Activated T-helper 2 cell treated with anti-CD3 and anti-CD28 coated beads, Interferon-gamma antibody, Interleukin-2, Interleukin-4, amounts not matched to agents 10 μg/mL and 5 μg/mL and 100 μg/mL, durations not matched to agents 14 hours and 24 hours and 36 hours (primary cell): ENCODE measurements around the gene YLPM1. TPM values are rescaled to one million over a fixed set of nuclear protein-coding genes. Genes with fewer than 3 reads are reported as not detected.
"Not testable (repeated sequence)": the region's sequence is repeated elsewhere in the genome, so short reads cannot be mapped to it uniquely, and the experiment has no call there.

ENCODE experiments used
- DNase-seq: peaks from one replicate; pipeline ENCODE4 v3.0.0; 2021; ENCODE audit warnings: low spot score
- H3K27ac Mint-ChIP-seq: one replicate; pipeline ENCODE4 v1.8.0; 2021; ENCODE audit warnings: mixed read lengths
- H3K27me3 Mint-ChIP-seq: one replicate; pipeline ENCODE4 v1.8.0; 2021; ENCODE audit warnings: low read depth, mixed read lengths
- H3K36me3 Mint-ChIP-seq: one replicate; pipeline ENCODE4 v1.8.0; 2021; ENCODE audit warnings: low read depth, mixed read lengths
- H3K4me1 Mint-ChIP-seq: one replicate; pipeline ENCODE4 v1.8.0; 2021; ENCODE audit warnings: low read depth, mixed read lengths
- H3K4me3 Mint-ChIP-seq: one replicate; pipeline ENCODE4 v1.8.0; 2021; ENCODE audit warnings: low read depth, mild to moderate bottlenecking, moderate library complexity, mixed read lengths
- H3K9me3 Mint-ChIP-seq: one replicate; pipeline ENCODE4 v1.8.0; 2021; ENCODE audit warnings: mixed read lengths
- intact Hi-C: fragments of 100-400 bp; cut with micrococcal nuclease; formaldehyde crosslinking; loops from one replicate; pipeline ENCODE4 v1.15.1; 2023
- total RNA-seq: library from RNA; stranded (reverse); gene quantifications from 2 replicates; pipeline ENCODE4 v1.2.3, GENCODE V29; 2022

YLPM1 gene
- total RNA-seq, 1 donor from 2014 or later: 75.1 TPM

GRCh38 chr14:74756326-74756725 is 6.8 kb upstream of the YLPM1 start:
- Mint-ChIP-seq H3K36me3 (no peaks in the 10 kb centered on the region), H3K9me3 (peaks cover 15% of the 10 kb centered on the region), H3K4me3 (no peak overlapping the region), H3K27ac (no peak overlapping the region), H3K4me1 (no peaks in the 10 kb centered on the region), H3K27me3 (no peaks in the 10 kb centered on the region)
- intact Hi-C loops: no loop called here
- no peak for DNase-seq

- H3K27ac Mint-ChIP-seq, H3K36me3 Mint-ChIP-seq, intact Hi-C loops, H3K4me3 Mint-ChIP-seq, H3K9me3 Mint-ChIP-seq, H3K4me1 Mint-ChIP-seq, H3K27me3 Mint-ChIP-seq, DNase-seq: not testable (repeated sequence)
Measured at GRCh38 chr14:74758505-74758904, 4.6 kb upstream of the YLPM1 start.

- Mint-ChIP-seq H3K4me3 (peak overlapping the region; percentile 100), H3K9me3 (peaks cover 4% of the 10 kb centered on the region), H3K4me1 (peaks cover 48% of the 10 kb centered on the region), H3K36me3 (peaks cover 38% of the 10 kb centered on the region), H3K27ac (peak overlapping the region; percentile 98), H3K27me3 (no peaks in the 10 kb centered on the region)
- intact Hi-C loops: loop anchor here (1.0 to 10.0 kb wide), 4 partner anchors 29 to 901 kb away; partner anchors contain the start of genes AREL1, ERG28, FCF1 and TTLL5
- no peak for DNase-seq
Measured at GRCh38 chr14:74763803-74764531, 851 bp downstream of the YLPM1 start.

- peak overlapping the region; percentile 100 for H3K4me3 Mint-ChIP-seq
- no peaks in the 10 kb centered on the region for H3K27me3 Mint-ChIP-seq
- H3K27ac Mint-ChIP-seq: peak overlapping the region; percentile 43
- DNase-seq: no peak
- peaks cover 4% of the 10 kb centered on the region for H3K9me3 Mint-ChIP-seq
- peaks cover 51% of the 10 kb centered on the region for H3K4me1 Mint-ChIP-seq
- H3K36me3 Mint-ChIP-seq: peaks cover 39% of the 10 kb centered on the region
- intact Hi-C loops: loop anchor here (2.0 to 10.0 kb wide), 2 partner anchors 71 to 899 kb away; partner anchors contain the start of genes ERG28 and TTLL5
Measured at GRCh38 chr14:74765721-74766120, 2.6 kb downstream of the YLPM1 start.

- Mint-ChIP-seq H3K36me3 (peaks cover 41% of the 10 kb centered on the region), H3K27me3 (no peaks in the 10 kb centered on the region), H3K4me1 (peaks cover 30% of the 10 kb centered on the region), H3K9me3 (no peaks in the 10 kb centered on the region), H3K27ac (peak overlapping the region; percentile 15), H3K4me3 (no peak overlapping the region)
- DNase-seq: no peak
- intact Hi-C loops: no loop called here
Measured at GRCh38 chr14:74771399-74771798, 8.3 kb downstream of the YLPM1 start.

- Mint-ChIP-seq H3K27me3 (no peaks in the 10 kb centered on the region), H3K4me1 (peaks cover 17% of the 10 kb centered on the region), H3K4me3 (no peak overlapping the region), H3K36me3 (peaks cover 63% of the 10 kb centered on the region), H3K9me3 (no peaks in the 10 kb centered on the region), H3K27ac (no peak overlapping the region)
- DNase-seq: no peak
- intact Hi-C loops: no loop called here
Measured at GRCh38 chr14:74784634-74785033, 21.5 kb downstream of the YLPM1 start.

- Mint-ChIP-seq H3K9me3 (no peaks in the 10 kb centered on the region), H3K27me3 (no peaks in the 10 kb centered on the region), H3K27ac (no peak overlapping the region), H3K36me3 (peaks cover 59% of the 10 kb centered on the region), H3K4me3 (no peak overlapping the region), H3K4me1 (peaks cover 17% of the 10 kb centered on the region)
- DNase-seq: no peak
- intact Hi-C loops: no loop called here
Measured at GRCh38 chr14:74785056-74785613, 22.0 kb downstream of the YLPM1 start.

- Mint-ChIP-seq H3K27me3 (no peaks in the 10 kb centered on the region), H3K27ac (no peak overlapping the region), H3K36me3 (peaks cover 49% of the 10 kb centered on the region), H3K4me1 (peaks cover 22% of the 10 kb centered on the region), H3K4me3 (no peak overlapping the region), H3K9me3 (no peaks in the 10 kb centered on the region)
- intact Hi-C loops: no loop called here
- DNase-seq: no peak
Measured at GRCh38 chr14:74786796-74787315, 23.7 kb downstream of the YLPM1 start.

- peaks cover 38% of the 10 kb centered on the region for H3K4me1 Mint-ChIP-seq
- H3K9me3 Mint-ChIP-seq: no peaks in the 10 kb centered on the region
Measured at GRCh38 chr14:74792249-74793039, 29.3 kb downstream of the YLPM1 start.

GRCh38 chr14:74793506-74794155 is 30.5 kb downstream of the YLPM1 start:
- Mint-ChIP-seq H3K27me3 (no peaks in the 10 kb centered on the region), H3K27ac (peak overlapping the region; percentile 79), H3K9me3 (no peaks in the 10 kb centered on the region), H3K4me3 (peak overlapping the region; percentile 63), H3K36me3 (peaks cover 58% of the 10 kb centered on the region), H3K4me1 (peaks cover 39% of the 10 kb centered on the region)
- no peak for DNase-seq
- intact Hi-C loops: loop anchor here (2.0 to 5.0 kb wide), 3 partner anchors 31 to 176 kb away; partner anchors contain the start of gene YLPM1

More at GRCh38 chr14:74792249-74793039, 29.3 kb downstream of the YLPM1 start:
- H3K4me3 Mint-ChIP-seq: peak overlapping the region; percentile 63
- H3K27ac Mint-ChIP-seq: peak overlapping the region; percentile 79
- H3K36me3 Mint-ChIP-seq: peaks cover 49% of the 10 kb centered on the region
- intact Hi-C loops: loop anchor here (2.0 to 5.0 kb wide), 3 partner anchors 30 to 175 kb away; partner anchors contain the start of gene YLPM1
- H3K27me3 Mint-ChIP-seq: no peaks in the 10 kb centered on the region
- DNase-seq: no peak

GRCh38 chr14:74794947-74795346 is 31.8 kb downstream of the YLPM1 start:
- no peaks in the 10 kb centered on the region for H3K9me3 Mint-ChIP-seq
- intact Hi-C loops: loop anchor here (5.0 kb wide), 1 partner anchor 178 kb away; no protein-coding TSS in a partner anchor
- H3K27me3 Mint-ChIP-seq: no peaks in the 10 kb centered on the region
- H3K4me1 Mint-ChIP-seq: peaks cover 39% of the 10 kb centered on the region
- H3K36me3 Mint-ChIP-seq: peaks cover 65% of the 10 kb centered on the region
- H3K4me3 Mint-ChIP-seq: no peak overlapping the region
- DNase-seq: no peak
- H3K27ac Mint-ChIP-seq: no peak overlapping the region

- intact Hi-C loops: no loop called here
- Mint-ChIP-seq H3K27me3 (no peaks in the 10 kb centered on the region), H3K4me3 (no peak overlapping the region), H3K27ac (no peak overlapping the region), H3K4me1 (peaks cover 6% of the 10 kb centered on the region), H3K9me3 (no peaks in the 10 kb centered on the region), H3K36me3 (peaks cover 55% of the 10 kb centered on the region)
- no peak for DNase-seq
Measured at GRCh38 chr14:74799765-74800164, 36.6 kb downstream of the YLPM1 start.
